ENCODE measurements around the gene NARS2.
A peak's percentile ranks its signal among the peaks of the same experiment; 100 is the strongest.

Gene NARS2

DNA sequence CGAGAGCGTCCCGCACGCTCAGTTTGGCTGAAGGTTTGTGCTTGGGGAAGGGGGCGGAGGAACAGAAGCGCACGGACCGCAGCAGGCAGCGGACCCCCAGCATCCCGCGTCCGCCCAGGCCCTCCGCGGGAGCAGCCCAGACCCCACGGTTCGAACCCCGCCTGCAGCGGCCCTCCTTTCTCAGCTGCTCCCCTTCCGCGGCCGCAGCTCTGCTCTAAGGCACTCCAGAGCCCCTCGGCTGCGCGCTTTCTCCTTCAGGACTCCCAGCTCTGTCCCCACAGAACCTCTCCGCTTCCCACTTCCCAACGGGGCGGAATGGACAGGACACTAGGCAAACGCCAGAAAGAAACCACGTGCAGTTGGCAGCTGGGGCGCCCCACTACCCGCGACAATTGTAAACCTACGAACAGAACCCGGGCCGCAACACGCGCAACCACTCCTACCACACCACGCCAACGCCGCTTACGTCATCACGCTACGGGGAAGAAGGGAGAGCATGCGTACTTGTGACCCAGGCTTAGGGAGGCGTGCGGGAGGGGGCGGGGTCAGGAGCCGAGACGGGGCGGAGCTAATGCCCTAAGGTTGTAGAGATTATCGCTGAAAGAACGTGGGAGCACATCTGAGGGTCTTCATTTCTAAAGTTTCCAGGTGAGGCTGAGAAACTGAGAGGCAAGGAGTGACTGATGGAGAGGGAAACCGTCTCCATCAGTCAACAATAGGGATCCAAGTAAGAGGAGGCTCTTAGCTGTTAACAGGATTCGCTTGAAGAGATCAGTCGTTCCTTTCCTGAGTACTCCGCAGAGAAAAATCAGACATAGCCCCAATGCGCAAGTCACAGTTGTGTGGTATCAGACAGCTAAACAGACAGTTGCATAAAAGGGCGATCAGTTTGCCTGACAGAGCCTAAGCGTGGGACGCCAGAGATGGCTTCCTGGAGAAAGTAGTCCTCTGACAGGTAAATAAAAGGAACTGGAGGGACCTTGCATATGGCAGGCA lies at the start of gene NARS2:
NARS2 (minus strand) TSS at position 479 of the 996 bp plus-strand sequence; CDS start at position 103, 376 bp downstream.
- TF ChIP-seq CTCF (IDR thresholded peaks at IDR 0.05; ENCODE audit: low read length) (no peak), EZH2 (IDR thresholded peaks at IDR 0.05; ENCODE audit: borderline replicate concordance, low read length) (no peak)
- Histone ChIP-seq H3K36me3 (ENCODE audit: insufficient read depth, low read length) (peaks cover 18% of the 10 kb centered on the region), H3F3A (ENCODE audit: insufficient read depth, low read length) (no peaks in the 10 kb centered on the region), H3K4me1 (ENCODE audit: insufficient read depth, low read length, severe bottlenecking) (peaks cover 27% of the 10 kb centered on the region), H3K4me2 (ENCODE audit: low read length) (peak within 1 kb of the TSS; percentile 66), H3K27ac (ENCODE audit: low read depth, low read length, poor library complexity, severe bottlenecking) (no peak within 1 kb of the TSS), H3K27me3 (ENCODE audit: insufficient read depth, low read length) (no peaks in the 10 kb centered on the region), H4K20me1 (ENCODE audit: insufficient read depth, low read length) (no peaks in the 10 kb centered on the region), H3K9me3 (ENCODE audit: low read length) (peaks cover 4% of the 10 kb centered on the region), H3K4me3 (ENCODE audit: low read depth, low read length, poor library complexity, severe bottlenecking) (peak within 1 kb of the TSS; percentile 93), H3K9me2 (ENCODE audit: low read depth, low read length) (no peaks in the 10 kb centered on the region), H3K9ac (ENCODE audit: low read length) (peak within 1 kb of the TSS; percentile 91), H3K79me2 (ENCODE audit: insufficient read depth, low read length) (peaks cover 11% of the 10 kb centered on the region; the same call in 1 of the 2 replicates), H2AFZ (ENCODE audit: low read length) (peak within 1 kb of the TSS; percentile 64; the same call in 1 of the 2 replicates)

DNA sequence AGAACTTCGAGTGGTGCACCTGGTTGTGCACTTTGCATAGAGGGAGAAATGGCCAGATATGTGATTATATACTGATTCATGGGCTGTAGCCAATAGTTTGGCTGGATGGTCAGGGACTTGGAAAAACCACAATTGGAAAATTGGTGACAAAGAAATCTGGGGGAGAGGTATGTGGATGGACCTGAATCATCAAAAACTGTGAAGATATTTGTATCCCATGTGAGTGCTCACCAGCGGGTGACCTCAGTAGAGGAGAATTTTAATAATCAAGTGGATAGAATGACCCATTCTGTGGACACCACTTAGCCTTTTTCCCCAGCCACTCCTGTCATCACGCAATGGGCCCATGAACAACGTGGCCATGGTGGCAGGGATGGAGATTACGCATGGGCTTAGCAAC lies 48.0 kb upstream of the NARS2 start:
- TF ChIP-seq CTCF (IDR thresholded peaks at IDR 0.05; ENCODE audit: low read length) (no peak), EZH2 (IDR thresholded peaks at IDR 0.05; ENCODE audit: borderline replicate concordance, low read length) (no peak)
- Histone ChIP-seq H3K79me2 (ENCODE audit: insufficient read depth, low read length) (no peaks in the 10 kb centered on the region), H3K9me3 (ENCODE audit: low read length) (no peaks in the 10 kb centered on the region), H3K9ac (ENCODE audit: low read length) (no peak overlapping the region), H3K36me3 (ENCODE audit: insufficient read depth, low read length) (no peaks in the 10 kb centered on the region), H4K20me1 (ENCODE audit: insufficient read depth, low read length) (no peaks in the 10 kb centered on the region), H3K4me3 (ENCODE audit: low read depth, low read length, poor library complexity, severe bottlenecking) (no peak overlapping the region), H3K27ac (ENCODE audit: low read depth, low read length, poor library complexity, severe bottlenecking) (no peak overlapping the region), H3K4me1 (ENCODE audit: insufficient read depth, low read length, severe bottlenecking) (no peaks in the 10 kb centered on the region), H3K9me2 (ENCODE audit: low read depth, low read length) (no peaks in the 10 kb centered on the region), H3F3A (ENCODE audit: insufficient read depth, low read length) (no peaks in the 10 kb centered on the region), H3K27me3 (ENCODE audit: insufficient read depth, low read length) (no peaks in the 10 kb centered on the region), H3K4me2 (ENCODE audit: low read length) (no peak overlapping the region), H2AFZ (ENCODE audit: low read length) (no peak overlapping the region)

GRCh38 chr11:78620159-78620558 lies 45.5 kb upstream of the NARS2 start:
- no peaks in the 10 kb centered on the region for H3K79me2 ChIP-seq (ENCODE audit: insufficient read depth, low read length)
- no peaks in the 10 kb centered on the region for H3K9me3 ChIP-seq (ENCODE audit: low read length)
- no peaks in the 10 kb centered on the region for H3K9me2 ChIP-seq (ENCODE audit: low read depth, low read length)
- no peak overlapping the region for H3K9ac ChIP-seq (ENCODE audit: low read length)
- H3K27me3 ChIP-seq (ENCODE audit: insufficient read depth, low read length): no peaks in the 10 kb centered on the region
- no peak overlapping the region for H3K27ac ChIP-seq (ENCODE audit: low read depth, low read length, poor library complexity, severe bottlenecking)
- H4K20me1 ChIP-seq (ENCODE audit: insufficient read depth, low read length): no peaks in the 10 kb centered on the region
- TF ChIP-seq CTCF (IDR thresholded peaks at IDR 0.05; ENCODE audit: low read length) (no peak), EZH2 (IDR thresholded peaks at IDR 0.05; ENCODE audit: borderline replicate concordance, low read length) (no peak)
- no peaks in the 10 kb centered on the region for H3K36me3 ChIP-seq (ENCODE audit: insufficient read depth, low read length)
- H2AFZ ChIP-seq (ENCODE audit: low read length): no peak overlapping the region
- no peak overlapping the region for H3K4me3 ChIP-seq (ENCODE audit: low read depth, low read length, poor library complexity, severe bottlenecking)
- no peaks in the 10 kb centered on the region for H3F3A ChIP-seq (ENCODE audit: insufficient read depth, low read length)
- no peaks in the 10 kb centered on the region for H3K4me1 ChIP-seq (ENCODE audit: insufficient read depth, low read length, severe bottlenecking)
- no peak overlapping the region for H3K4me2 ChIP-seq (ENCODE audit: low read length)
